ENCODE data around the gene PAX1.

The PAX1 gene

GRCh38 chr20:21741266-21741665 is 35.8 kb downstream of the PAX1 start:
- DNase-seq = no peak

GRCh38 chr20:21762646-21763045 is 57.2 kb downstream of the PAX1 start:
- no peak for DNase-seq

GRCh38 chr20:21767200-21767738 is 61.8 kb downstream of the PAX1 start:
- DNase-seq = no peak

GRCh38 chr20:21767739-21768223 is 62.3 kb downstream of the PAX1 start:
- no peak for DNase-seq

Measured in CD4-positive, alpha-beta T cell treated with Interleukin-1 beta for 1 hour (primary cell).